Panc1 (cell line): ENCODE measurements around the gene TBC1D10A.

ENCODE experiments used
- CTCF ChIP-seq: fragments of 450-650 bp; IDR thresholded peaks from 2 replicates; pipeline ENCODE4 v1.5.1; 2017; ENCODE audit warnings: mild to moderate bottlenecking
- POLR2AphosphoS5 ChIP-seq: IDR thresholded peaks from 2 replicates; pipeline ENCODE4 v1.6.1; 2012; ENCODE audit warnings: mild to moderate bottlenecking, low read depth, low read length, moderate library complexity
- SIN3A ChIP-seq: IDR thresholded peaks from 2 replicates; pipeline ENCODE4 v1.6.1; 2012; ENCODE audit warnings: low read depth, mild to moderate bottlenecking, low read length, moderate library complexity, borderline replicate concordance; ENCODE audit not compliant: insufficient read depth

DNA sequence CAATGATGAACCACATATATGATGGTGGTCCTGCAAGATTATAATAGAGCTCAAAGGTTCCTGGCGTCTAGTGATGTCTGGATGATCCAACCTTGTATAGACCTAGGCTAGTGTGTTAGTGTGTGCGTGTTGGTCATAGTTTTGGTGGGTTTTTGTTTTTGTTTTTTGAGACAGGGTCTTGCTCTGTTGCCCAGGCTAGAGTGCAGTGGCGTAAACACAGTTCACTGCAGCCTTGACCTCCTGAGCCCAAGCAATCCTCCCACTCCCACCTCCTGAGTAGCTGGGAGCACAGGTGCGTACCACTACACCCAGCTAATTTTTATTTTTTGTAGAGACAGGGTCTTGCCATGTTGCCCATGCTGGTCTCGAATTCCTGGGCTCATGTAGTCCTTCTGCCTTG lies 46.8 kb downstream of the TBC1D10A start:
- TF ChIP-seq POLR2AphosphoS5: no peak
- TF ChIP-seq SIN3A: no peak
- no peak for TF ChIP-seq CTCF
